Gastrocnemius medialis (tissue), 4 donors: ENCODE data around the gene JAG2. TPM values are rescaled to one million over a fixed set of nuclear protein-coding genes. Genes with fewer than 3 reads are reported as not detected.
A peak's percentile ranks its signal among the peaks of the same experiment; 100 is the strongest.

Experiments used
- ATAC-seq, 2 donors: fragments of 150-250 bp; one replicate each; pipeline ENCODE4 v1.9.1; 2016
- DNase-seq, 2 donors: peaks; one replicate each; pipeline ENCODE4 v3.0.0-alpha.2; 2019
- H3K27ac ChIP-seq, 4 donors: fragments of 200-600 bp; sonication (generic); 1 replicate in 1 of 4; 2 replicates in 3 of 4; pipeline ENCODE4 v1.5.1; 2016 to 2018; ENCODE audit warnings: mild to moderate bottlenecking in 2 of 4, moderate library complexity in 1 of 4
- H3K27me3 ChIP-seq, 3 donors: fragments of 200-600 bp; sonication (generic) in 2 of 3; 1 replicate in 1 of 3; 2 replicates in 2 of 3; pipeline versions ENCODE4 v1.5.1 to v1.6.0; 2016 to 2019; ENCODE audit warnings: mild to moderate bottlenecking in 1 of 3, moderate library complexity in 1 of 3
- H3K36me3 ChIP-seq, 2 donors: fragments of 200-600 bp; sonication (generic) in 1 of 2; one replicate each; pipeline ENCODE4 v1.5.1; 2017 to 2018
- H3K4me1 ChIP-seq, 2 donors: fragments of 200-600 bp; sonication (generic) in 1 of 2; one replicate each; pipeline ENCODE4 v1.5.1; 2016 to 2017; ENCODE audit warnings: mild to moderate bottlenecking in 2 of 2
- H3K4me3 ChIP-seq, 4 donors: fragments of 200-600 bp; sonication (generic) in 3 of 4; 1 replicate in 1 of 4; 2 replicates in 3 of 4; pipeline ENCODE4 v1.5.1; 2016 to 2019; ENCODE audit warnings: mild to moderate bottlenecking in 2 of 4
- H3K9me3 ChIP-seq, 3 donors: fragments of 200-600 bp; sonication (generic) in 2 of 3; 1 replicate in 1 of 3; 2 replicates in 2 of 3; pipeline ENCODE4 v1.5.1; 2016 to 2019
- POLR2A ChIP-seq, 2 donors: fragments of 450-650 bp; IDR thresholded peaks; one replicate each; pipeline ENCODE4 v1.6.1; 2017; ENCODE audit warnings: antibody characterized with exemption in 2 of 2, mild to moderate bottlenecking in 2 of 2, moderate library complexity in 2 of 2
- in situ Hi-C, 4 donors: fragments of 200-750 bp; cut with MboI; loops; one replicate each; pipeline versions ENCODE4 v1.15.0 to v1.8.0; 2017; ENCODE audit warnings: low sequenced_read_pairs in 4 of 4
- intact Hi-C: fragments of 100-400 bp; cut with DNase I; formaldehyde crosslinking; loops from one replicate; pipeline ENCODE4 v1.15.1; 2023; ENCODE audit warnings: low total_unique reads
- total RNA-seq, 4 donors: library from RNA; depleted of rRNA; stranded (reverse); fragments of >200 nt; gene quantifications; one replicate each; pipeline versions ENCODE4 v1.1.0 to v1.2.3, GENCODE V29; 2016
- TF ChIP-seq, protein P1 (sequence below), 5 experiments: fragments of 450-650 bp in 3 of 5; fragments of 200-600 bp in 2 of 5; sonication (generic) in 2 of 5; IDR thresholded peaks in 4 of 5; conservative IDR thresholded peaks in 1 of 5; 1 replicate in 4 of 5; 2 replicates in 1 of 5; pipeline ENCODE4 v1.5.1; 2016 to 2019; ENCODE audit warnings: antibody characterized with exemption in 5 of 5, mild to moderate bottlenecking in 3 of 5, moderate library complexity in 3 of 5

Gene JAG2
- 10 to 100 TPM in 3 of 4 donors, 1 to 10 TPM in 1; 8.0 to 17.9 (median 15.7) TPM for total RNA-seq

GRCh38 chr14:105168496-105168978 is at the start of gene JAG2:
TSS of gene JAG2 (minus strand) at chr14:105168776. CDS start at chr14:105168420, 356 bp downstream.
- TF ChIP-seq, protein P1, sequence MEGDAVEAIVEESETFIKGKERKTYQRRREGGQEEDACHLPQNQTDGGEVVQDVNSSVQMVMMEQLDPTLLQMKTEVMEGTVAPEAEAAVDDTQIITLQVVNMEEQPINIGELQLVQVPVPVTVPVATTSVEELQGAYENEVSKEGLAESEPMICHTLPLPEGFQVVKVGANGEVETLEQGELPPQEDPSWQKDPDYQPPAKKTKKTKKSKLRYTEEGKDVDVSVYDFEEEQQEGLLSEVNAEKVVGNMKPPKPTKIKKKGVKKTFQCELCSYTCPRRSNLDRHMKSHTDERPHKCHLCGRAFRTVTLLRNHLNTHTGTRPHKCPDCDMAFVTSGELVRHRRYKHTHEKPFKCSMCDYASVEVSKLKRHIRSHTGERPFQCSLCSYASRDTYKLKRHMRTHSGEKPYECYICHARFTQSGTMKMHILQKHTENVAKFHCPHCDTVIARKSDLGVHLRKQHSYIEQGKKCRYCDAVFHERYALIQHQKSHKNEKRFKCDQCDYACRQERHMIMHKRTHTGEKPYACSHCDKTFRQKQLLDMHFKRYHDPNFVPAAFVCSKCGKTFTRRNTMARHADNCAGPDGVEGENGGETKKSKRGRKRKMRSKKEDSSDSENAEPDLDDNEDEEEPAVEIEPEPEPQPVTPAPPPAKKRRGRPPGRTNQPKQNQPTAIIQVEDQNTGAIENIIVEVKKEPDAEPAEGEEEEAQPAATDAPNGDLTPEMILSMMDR (IDR thresholded peaks at IDR 0.05 in 4 of 5, conservative IDR thresholded peaks at IDR 0.05 in 1 of 5), result no peak
- peak; percentile 41 to 54 for TF ChIP-seq POLR2A (IDR thresholded peaks at IDR 0.05)
- DNase-seq (peak; percentile 64 to 75), ATAC-seq (peak; percentile 60 to 62)
- H3K36me3 ChIP-seq, result no peaks in the 10 kb centered on the region
- intact Hi-C loops (loop anchor here (5.0 to 10.0 kb wide), 3 partner anchors 159 to 326 kb away; partner anchors contain the start of genes CLBA1 and TEDC1), in situ Hi-C loops (no loop called here)
- no peaks in the 10 kb centered on the region for H3K9me3 ChIP-seq
- H3K27me3 ChIP-seq, result no peaks in the 10 kb centered on the region
- peak within 1 kb of the TSS; percentile 76 to 83 (median 80) for H3K27ac ChIP-seq
- peaks cover 50 to 63% of the 10 kb centered on the region in 2 donors for H3K4me1 ChIP-seq
- peak within 1 kb of the TSS; percentile 45 to 58 (median 54) for H3K4me3 ChIP-seq

DNA sequence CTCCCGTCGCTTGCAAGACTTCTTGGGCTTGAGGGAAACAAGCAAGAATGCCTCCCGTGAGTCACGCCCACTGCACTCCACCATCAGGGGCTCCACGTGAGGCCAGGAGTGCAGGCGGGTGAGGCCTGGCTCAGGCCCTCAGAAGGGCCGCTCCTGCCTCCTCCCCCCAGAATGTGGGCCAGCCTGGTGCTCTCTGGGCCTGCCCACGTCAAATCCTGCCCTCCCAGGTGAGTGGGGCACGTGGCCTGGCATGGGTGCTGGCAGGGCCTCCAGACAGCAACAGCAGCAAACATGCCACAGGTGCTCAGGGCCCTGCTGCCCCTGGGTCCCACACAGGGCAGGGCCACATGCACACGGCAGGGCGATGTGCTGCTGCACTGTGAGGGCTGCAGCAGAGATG is 49.2 kb upstream of the JAG2 start:
- TF ChIP-seq POLR2A (IDR thresholded peaks at IDR 0.05), result no peak
- TF ChIP-seq, protein P1 (IDR thresholded peaks at IDR 0.05 in 4 of 5, conservative IDR thresholded peaks at IDR 0.05 in 1 of 5), result no peak
- Histone ChIP-seq H3K4me1 (peaks cover 0 to 7% of the 10 kb centered on the region in 2 donors), H3K36me3 (peaks cover 0 to 31% of the 10 kb centered on the region in 2 donors), H3K27me3 (no peaks in the 10 kb centered on the region), H3K27ac (no peak overlapping the region), H3K4me3 (no peak overlapping the region), H3K9me3 (no peaks in the 10 kb centered on the region)
- no peak for DNase-seq
- no peak for ATAC-seq
- in situ Hi-C loops, result loop anchor here in 1 of 4 donors (25.0 kb wide), 1 partner anchor 120 kb away; no protein-coding TSS in a partner anchor
- intact Hi-C loops, result no loop called here

- intact Hi-C loops, result no loop called here
- in situ Hi-C loops, result loop anchor here in 1 of 4 donors (25.0 kb wide), 1 partner anchor 121 kb away; no protein-coding TSS in a partner anchor
- Histone ChIP-seq H3K27me3 (no peaks in the 10 kb centered on the region), H3K4me3 (no peak overlapping the region), H3K4me1 (peaks cover 0 to 7% of the 10 kb centered on the region in 2 donors), H3K9me3 (no peaks in the 10 kb centered on the region), H3K36me3 (peaks cover 0 to 29% of the 10 kb centered on the region in 2 donors), H3K27ac (no peak overlapping the region)
- DNase-seq (no peak), ATAC-seq (no peak)
- TF ChIP-seq, protein P1 (IDR thresholded peaks at IDR 0.05 in 4 of 5, conservative IDR thresholded peaks at IDR 0.05 in 1 of 5), result no peak
- TF ChIP-seq POLR2A (IDR thresholded peaks at IDR 0.05), result no peak
Measured at GRCh38 chr14:105216490-105217247, 48.1 kb upstream of the JAG2 start.

- intact Hi-C loops, result no loop called here
- in situ Hi-C loops, result loop anchor here in 1 of 4 donors (25.0 kb wide), 1 partner anchor 122 kb away; no protein-coding TSS in a partner anchor
- TF ChIP-seq, protein P1 (IDR thresholded peaks at IDR 0.05 in 4 of 5, conservative IDR thresholded peaks at IDR 0.05 in 1 of 5), result no peak
- no peak for TF ChIP-seq POLR2A (IDR thresholded peaks at IDR 0.05)
- DNase-seq (no peak), ATAC-seq (no peak)
- Histone ChIP-seq H3K4me3 (no peak overlapping the region), H3K9me3 (no peaks in the 10 kb centered on the region), H3K36me3 (peaks cover 0 to 24% of the 10 kb centered on the region in 2 donors), H3K27me3 (no peaks in the 10 kb centered on the region), H3K27ac (no peak overlapping the region), H3K4me1 (peaks cover 0 to 7% of the 10 kb centered on the region in 2 donors)
Measured at GRCh38 chr14:105215602-105216001, 47.0 kb upstream of the JAG2 start.
